CD14-positive monocyte (primary cell): ENCODE results near the gene MPV17L. TPM values are rescaled to one million over a fixed set of nuclear protein-coding genes. Genes with fewer than 3 reads are reported as not detected.
"Not testable (repeated sequence)": the region's sequence is repeated elsewhere in the genome, so short reads cannot be mapped to it uniquely, and the experiment has no call there.

ENCODE experiments used
- DNase-seq, 3 donors: peaks; one replicate each; pipeline ENCODE4 v3.0.0-alpha.2; 2011 to 2022
- H2AFZ ChIP-seq: 2 replicates; pipeline ENCODE4 v1.6.0; 2012; ENCODE audit warnings: mild to moderate bottlenecking, low read depth, low read length, inconsistent platforms; ENCODE audit not compliant: insufficient read depth, poor library complexity, severe bottlenecking
- H3K27ac ChIP-seq, 2 donors: 1 replicate in 1 of 2; 2 replicates in 1 of 2; pipeline ENCODE4 v1.5.1; 2012 to 2013; ENCODE audit warnings: low read length in 2 of 2, control low read depth in 1 of 2, inconsistent platforms in 1 of 2, low read depth in 1 of 2, mild to moderate bottlenecking in 1 of 2
- H3K27me3 ChIP-seq, 2 donors: one replicate each; pipeline versions ENCODE4 v1.6.0 to v1.6.1; 2011 to 2013; ENCODE audit warnings: low read length in 2 of 2; ENCODE audit not compliant: control insufficient read depth in 2 of 2, insufficient read depth in 2 of 2
- H3K36me3 ChIP-seq, 2 donors: replicated peaks in 1 of 2; 1 replicate in 1 of 2; 2 replicates in 1 of 2; pipeline versions ENCODE4 v1.5.1 to v1.6.1; 2012 to 2013; ENCODE audit warnings: low read length in 2 of 2, control low read depth in 1 of 2, inconsistent platforms in 1 of 2, mild to moderate bottlenecking in 1 of 2; ENCODE audit not compliant: insufficient read depth in 2 of 2, control insufficient read depth in 1 of 2
- H3K4me1 ChIP-seq, 2 donors: 1 replicate in 1 of 2; 2 replicates in 1 of 2; pipeline versions ENCODE4 v1.5.1 to v1.6.1; 2012 to 2013; ENCODE audit warnings: low read length in 2 of 2, control low read depth in 1 of 2, inconsistent platforms in 1 of 2, mild to moderate bottlenecking in 1 of 2, moderate library complexity in 1 of 2; ENCODE audit not compliant: insufficient read depth in 2 of 2, control insufficient read depth in 1 of 2
- H3K4me2 ChIP-seq: replicated peaks from 2 replicates; pipeline ENCODE3; 2012; ENCODE audit warnings: low read length, moderate library complexity, mild to moderate bottlenecking; ENCODE audit not compliant: poor library complexity, severe bottlenecking; ENCODE audit errors: extremely low read depth
- H3K4me3 ChIP-seq, 3 experiments: fragments of 200-600 bp in 1 of 3; sonication (generic) in 1 of 3; replicated peaks in 1 of 3; 1 replicate in 2 of 3; 2 replicates in 1 of 3; pipeline ENCODE4 v1.5.1; 2011 to 2013; ENCODE audit warnings: low read length in 3 of 3, mild to moderate bottlenecking in 3 of 3, control low read depth in 2 of 3, low read depth in 2 of 3, inconsistent platforms in 1 of 3, moderate library complexity in 1 of 3
- H3K79me2 ChIP-seq: 2 replicates; pipeline ENCODE4 v1.6.0; 2012; ENCODE audit warnings: mild to moderate bottlenecking, control low read depth, inconsistent platforms, low read length, moderate library complexity; ENCODE audit not compliant: insufficient read depth
- H3K9ac ChIP-seq: 2 replicates; pipeline ENCODE4 v1.6.0; 2017; ENCODE audit warnings: low read length, mild to moderate bottlenecking; ENCODE audit not compliant: insufficient read depth, poor library complexity, severe bottlenecking
- H3K9me3 ChIP-seq, 2 donors: replicated peaks in 1 of 2; 1 replicate in 1 of 2; 2 replicates in 1 of 2; pipeline versions ENCODE4 v1.5.1 to v1.6.1; 2012 to 2013; ENCODE audit warnings: low read length in 2 of 2, control low read depth in 1 of 2; ENCODE audit not compliant: control insufficient read depth in 1 of 2, insufficient read depth in 1 of 2
- H4K20me1 ChIP-seq: 2 replicates; pipeline ENCODE4 v1.6.0; 2012; ENCODE audit warnings: mild to moderate bottlenecking, low read length, control low read depth, moderate library complexity; ENCODE audit not compliant: insufficient read depth
- H3K27ac Mint-ChIP-seq, 7 donors: one replicate each; pipeline ENCODE4 v1.8.0; 2020; ENCODE audit warnings: mild to moderate bottlenecking in 7 of 7, mixed read lengths in 7 of 7, moderate library complexity in 6 of 7, inconsistent platforms in 2 of 7
- H3K27me3 Mint-ChIP-seq, 3 donors: one replicate each; pipeline ENCODE4 v1.8.0; 2021 to 2022; ENCODE audit warnings: low read depth in 3 of 3, mild to moderate bottlenecking in 3 of 3, mixed read lengths in 3 of 3, moderate library complexity in 3 of 3, inconsistent platforms in 1 of 3
- H3K36me3 Mint-ChIP-seq, 2 donors: one replicate each; pipeline ENCODE4 v1.8.0; 2020; ENCODE audit warnings: mixed read lengths in 2 of 2, inconsistent platforms in 1 of 2, mild to moderate bottlenecking in 1 of 2
- H3K4me1 Mint-ChIP-seq: one replicate; pipeline ENCODE4 v1.8.0; 2020; ENCODE audit warnings: mild to moderate bottlenecking, mixed read lengths
- H3K4me3 Mint-ChIP-seq, 2 donors: one replicate each; pipeline ENCODE4 v1.8.0; 2020; ENCODE audit warnings: mild to moderate bottlenecking in 2 of 2, mixed read lengths in 2 of 2, moderate library complexity in 1 of 2
- H3K9me3 Mint-ChIP-seq, 7 donors: one replicate each; pipeline ENCODE4 v1.8.0; 2020 to 2022; ENCODE audit warnings: mixed read lengths in 7 of 7, mild to moderate bottlenecking in 6 of 7, moderate library complexity in 6 of 7, inconsistent platforms in 2 of 7
- CTCF ChIP-seq: fragments of 200-600 bp; IDR thresholded peaks from one replicate; pipeline ENCODE4 v1.8.0; 2022; ENCODE audit warnings: antibody characterized with exemption, mild to moderate bottlenecking
- WGBS: methylation state at CpG from one replicate; pipeline ENCODE4 v1.1.5; 2013; ENCODE audit warnings: missing lambda C conversion rate; ENCODE audit not compliant: insufficient coverage; 5-methylcytosine and 5-hydroxymethylcytosine counted together
- intact Hi-C, 2 donors: fragments of 100-400 bp; cut with micrococcal nuclease; formaldehyde crosslinking; loops; one replicate each; pipeline versions ENCODE4 v1.15.0 to v1.15.1; 2023
- polyA plus RNA-seq, 3 donors: library from polyadenylated mRNA; depleted of rRNA in 1 of 3; unstranded in 2 of 3; stranded (reverse) in 1 of 3; fragments of 300-500 nt in 2 of 3; fragments of >200 nt in 1 of 3; fragmentation: Illumina TruSeq in 2 of 3; gene quantifications; 1 replicate in 2 of 3; 2 replicates in 1 of 3; pipeline ENCODE4 v1.2.3, GENCODE V29; 2012 to 2021

Gene MPV17L
- polyA plus RNA-seq, 3 donors, result 0.13 to 0.58 TPM; not detected in 1

GRCh38 chr16:15398618-15399316, 3.2 kb downstream of the MPV17L start:
- peaks cover 6 to 13% of the 10 kb centered on the region in 2 donors for H3K4me1 ChIP-seq
- peak overlapping the region in 1 of 7 donors; percentile 60 for H3K27ac Mint-ChIP-seq
- no peaks in the 10 kb centered on the region for H3K27me3 ChIP-seq
- no peak overlapping the region for H2AFZ ChIP-seq
- no peak overlapping the region for H3K27ac ChIP-seq
- peaks cover 0 to 4% (median 0%) of the 10 kb centered on the region in 7 donors for H3K9me3 Mint-ChIP-seq
- H3K27me3 Mint-ChIP-seq, result peaks cover 19 to 21% (median 19%) of the 10 kb centered on the region in 3 donors
- no peaks in the 10 kb centered on the region for H3K79me2 ChIP-seq
- H3K9ac ChIP-seq, result no peak overlapping the region
- H3K4me2 ChIP-seq, result no peak overlapping the region
- intact Hi-C loops, result no loop called here
- peaks cover 26% of the 10 kb centered on the region for H3K4me1 Mint-ChIP-seq
- no peak overlapping the region for H3K4me3 ChIP-seq
- no peak overlapping the region for H3K4me3 Mint-ChIP-seq
- H4K20me1 ChIP-seq, result no peaks in the 10 kb centered on the region
- no peak for DNase-seq
- no peaks in the 10 kb centered on the region for H3K36me3 Mint-ChIP-seq
- no peaks in the 10 kb centered on the region for H3K36me3 ChIP-seq
- 93% methylated on average over 6 of the region's 14 CpGs for WGBS
- TF ChIP-seq CTCF, result no peak
- no peaks in the 10 kb centered on the region for H3K9me3 ChIP-seq

GRCh38 chr16:15399317-15399716, 3.8 kb downstream of the MPV17L start:
- peaks cover 17% of the 10 kb centered on the region in 3 donors for H3K27me3 Mint-ChIP-seq
- no peak overlapping the region for H3K9ac ChIP-seq
- no peak overlapping the region for H3K27ac ChIP-seq
- H3K27me3 ChIP-seq, result no peaks in the 10 kb centered on the region
- no peaks in the 10 kb centered on the region for H3K36me3 ChIP-seq
- H3K27ac Mint-ChIP-seq, result no peak overlapping the region
- intact Hi-C loops, result no loop called here
- no peak overlapping the region for H3K4me2 ChIP-seq
- DNase-seq, result no peak
- H2AFZ ChIP-seq, result no peak overlapping the region
- no peaks in the 10 kb centered on the region for H3K79me2 ChIP-seq
- H3K4me3 Mint-ChIP-seq, result no peak overlapping the region
- no peaks in the 10 kb centered on the region for H3K9me3 ChIP-seq
- no peaks in the 10 kb centered on the region for H3K36me3 Mint-ChIP-seq
- TF ChIP-seq CTCF, result no peak
- no CpG with 5 or more reads among the region's 3 CpGs for WGBS
- H3K4me1 ChIP-seq, result peaks cover 11 to 18% of the 10 kb centered on the region in 2 donors
- peaks cover 31% of the 10 kb centered on the region for H3K4me1 Mint-ChIP-seq
- H4K20me1 ChIP-seq, result no peaks in the 10 kb centered on the region
- H3K4me3 ChIP-seq, result no peak overlapping the region
- peaks cover 0 to 4% (median 0%) of the 10 kb centered on the region in 7 donors for H3K9me3 Mint-ChIP-seq

- H3K27ac Mint-ChIP-seq, intact Hi-C loops, H3K4me3 ChIP-seq, H3K4me2 ChIP-seq, H4K20me1 ChIP-seq, H3K9me3 ChIP-seq, H3K79me2 ChIP-seq, H3K36me3 ChIP-seq, H2AFZ ChIP-seq, H3K36me3 Mint-ChIP-seq, H3K9ac ChIP-seq, H3K27ac ChIP-seq, H3K9me3 Mint-ChIP-seq, H3K27me3 ChIP-seq, DNase-seq, H3K4me3 Mint-ChIP-seq: not testable (repeated sequence)
- Mint-ChIP-seq H3K4me1 (peaks cover 41% of the 10 kb centered on the region), H3K27me3 (peaks cover 8 to 11% (median 9%) of the 10 kb centered on the region in 3 donors)
- WGBS, result 100% methylated on average over 2 of the region's 6 CpGs
- peaks cover 18 to 21% of the 10 kb centered on the region in 2 donors for H3K4me1 ChIP-seq
Observed at GRCh38 chr16:15400314-15400713, 4.8 kb downstream of the MPV17L start.
